Heart left ventricle (tissue), 16 donors: ENCODE results near the gene PTPMT1. TPM values are rescaled to one million over a fixed set of nuclear protein-coding genes. Genes with fewer than 3 reads are reported as not detected.

Experiments used
- ATAC-seq, 4 donors: fragments of 200-7000 bp; cut with Tn5 transposase; one replicate each; pipeline ENCODE4 v1.9.1; 2020 to 2022; ENCODE audit warnings: moderate library complexity in 4 of 4, mild to moderate bottlenecking in 3 of 4, moderate number of reproducible peaks in 1 of 4
- DNase-seq, 5 donors: peaks; one replicate each; pipeline ENCODE4 v3.0.0-alpha.2; 2020
- H3K27ac ChIP-seq, 12 donors: fragments of 200-600 bp; sonication (generic) in 4 of 12; one replicate each; pipeline versions ENCODE4 v1.5.0 to v1.8.0; 2016 to 2022; ENCODE audit warnings: mild to moderate bottlenecking in 2 of 12
- H3K27me3 ChIP-seq, 9 donors: fragments of 200-600 bp; sonication (generic) in 2 of 9; one replicate each; pipeline versions ENCODE4 v1.5.1 to v1.8.0; 2016 to 2022; ENCODE audit warnings: mild to moderate bottlenecking in 3 of 9
- H3K36me3 ChIP-seq, 9 donors: fragments of 200-600 bp; sonication (generic) in 2 of 9; one replicate each; pipeline versions ENCODE4 v1.5.0 to v1.8.0; 2018 to 2022; ENCODE audit warnings: mild to moderate bottlenecking in 2 of 9
- H3K4me1 ChIP-seq, 12 donors: fragments of 200-600 bp; sonication (generic) in 4 of 12; one replicate each; pipeline versions ENCODE4 v1.5.0 to v1.8.0; 2016 to 2022; ENCODE audit warnings: mild to moderate bottlenecking in 3 of 12
- H3K4me3 ChIP-seq, 12 donors: fragments of 200-600 bp; sonication (generic) in 4 of 12; one replicate each; pipeline versions ENCODE4 v1.5.0 to v1.8.0; 2017 to 2022; ENCODE audit warnings: mild to moderate bottlenecking in 9 of 12, moderate library complexity in 4 of 12
- H3K9me3 ChIP-seq, 12 donors: fragments of 200-600 bp; sonication (generic) in 4 of 12; one replicate each; pipeline versions ENCODE4 v1.5.0 to v1.8.0; 2016 to 2022; ENCODE audit warnings: mild to moderate bottlenecking in 1 of 12
- CTCF ChIP-seq, 12 donors: fragments of 200-600 bp; sonication (generic) in 4 of 12; IDR thresholded peaks; one replicate each; pipeline versions ENCODE4 v1.5.0 to v1.8.0; 2018 to 2022; ENCODE audit warnings: antibody characterized with exemption in 12 of 12, mild to moderate bottlenecking in 5 of 12
- POLR2A ChIP-seq, 2 donors: fragments of 450-650 bp; IDR thresholded peaks; one replicate each; pipeline ENCODE4 v1.6.1; 2017; ENCODE audit warnings: antibody characterized with exemption in 2 of 2, mild to moderate bottlenecking in 2 of 2, moderate library complexity in 2 of 2
- WGBS, 4 donors: extraction: QIAGEN DNeasy Blood & Tissue Kit in 2 of 4; methylation state at CpG; one replicate each; pipeline versions ENCODE4 v1.1.5 to v1.1.7; 2013 to 2018; 5-methylcytosine and 5-hydroxymethylcytosine counted together
- intact Hi-C, 10 donors: fragments of 100-400 bp; cut with DNase I; formaldehyde crosslinking; loops; one replicate each; pipeline versions ENCODE4 v1.11.1 to v1.14.2; 2022
- polyA plus RNA-seq, 2 donors: library from polyadenylated mRNA; stranded (reverse); fragments of 200-250 nt; gene quantifications; one replicate each; pipeline ENCODE4 v1.2.3, GENCODE V29; 2013
- total RNA-seq, 9 donors: library from RNA; depleted of rRNA in 2 of 9; stranded (reverse); fragments of >200 nt in 2 of 9; fragmentation: NEBNext Ultra II Directional in 3 of 9; extraction: Animal tissue kit (Norgen Biotek cat#: 25700) in 3 of 9; gene quantifications; one replicate each; pipeline versions ENCODE4 v1.1.0 to v1.2.4, GENCODE V29; 2016 to 2023
- donor health status: ischemic (EF 13 %, LVEDD 7.1; RV severe dilation, severe dysfunction).
- donor health status: healthy with polysubstance abuse.
- donor health status: DM: no; HTN: yes; CAD: no.
- donor health status: DM: no; HTN: no; CAD: no.
- donor health status: ischemic (EF 25% LVEDD 6.9; RV normal size, moderate dysfunction).
- donor health status: ischemic (EF 25% LVEDD 5.7; RV mildly dilated, moderate dysfunction).
- donor health status: healthy.
- donor health status: DM: yes; HTN: yes; CAD: no.
- donor health status: ischemic (EF 35%, LVEDD 5.7; RV mildly dilated, moderate dysfunction).
- donor health status: nonischemic (EF 11% LVEDD 7.7; RV severe dilation, severe dysfunction).
- donor health status: DM: yes; HTN: yes; CAD: no.
- donor health status: PGD.
- donor health status: ischemic (EF 29% LVEDD 5.4; RV normal size, mild dysfunction).
- donor health status: nonischemic (EF 23%, LVEDD 6.1; RV moderate dilation, normal function).

PTPMT1 gene
- total and polyA plus RNA-seq, 11 donors = 17.4 to 77.4 (median 24.5) TPM

GRCh38 chr11:47589118-47589517, 23.7 kb downstream of the PTPMT1 start:
- H3K4me1 ChIP-seq = peaks cover 0 to 33% (median 15%) of the 10 kb centered on the region in 12 donors
- intact Hi-C loops = no loop called here
- ATAC-seq (no peak), DNase-seq (no peak)
- H3K27me3 ChIP-seq = peaks cover 0 to 41% (median 21%) of the 10 kb centered on the region in 9 donors
- peaks cover 0 to 12% (median 11%) of the 10 kb centered on the region in 9 donors for H3K36me3 ChIP-seq
- peak overlapping the region in 2 of 12 donors; percentile 48 to 75 for H3K27ac ChIP-seq
- peak overlapping the region in 8 of 12 donors; percentile 21 to 57 (median 46) for H3K4me3 ChIP-seq
- no peaks in the 10 kb centered on the region for H3K9me3 ChIP-seq
- TF ChIP-seq CTCF (IDR thresholded peaks at IDR 0.05) = no peak
- no peak for TF ChIP-seq POLR2A (IDR thresholded peaks at IDR 0.05)
- 86 to 90% (median 88%) methylated on average over 9 to 11 of the region's 11 CpGs for WGBS, 4 donors

GRCh38 chr11:47589584-47589976, 24.2 kb downstream of the PTPMT1 start:
- intact Hi-C loops = no loop called here
- Histone ChIP-seq H3K4me1 (peaks cover 0 to 38% (median 15%) of the 10 kb centered on the region in 12 donors), H3K4me3 (peak overlapping the region in 11 of 12 donors; percentile 9 to 57 (median 44)), H3K27me3 (peaks cover 0 to 46% (median 25%) of the 10 kb centered on the region in 9 donors), H3K36me3 (peaks cover 0 to 8% (median 6%) of the 10 kb centered on the region in 9 donors), H3K9me3 (no peaks in the 10 kb centered on the region), H3K27ac (peak overlapping the region in 3 of 12 donors; percentile 13 to 75 (median 48))
- ATAC-seq (peak in 1 of 4 donors; percentile 4), DNase-seq (no peak)
- WGBS, 4 donors = 37 to 60% (median 52%) methylated on average over 31 to 51 of the region's 51 CpGs
- TF ChIP-seq POLR2A (IDR thresholded peaks at IDR 0.05) = no peak
- no peak for TF ChIP-seq CTCF (IDR thresholded peaks at IDR 0.05)

GRCh38 chr11:47589977-47590861, 24.8 kb downstream of the PTPMT1 start:
- Histone ChIP-seq H3K27me3 (peaks cover 0 to 46% (median 28%) of the 10 kb centered on the region in 9 donors), H3K27ac (peak overlapping the region in 3 of 12 donors; percentile 13 to 75 (median 48))
- intact Hi-C loops = no loop called here

More at GRCh38 chr11:47589977-47590861, 24.8 kb downstream of the PTPMT1 start:
- WGBS, 4 donors = 33 to 55% (median 44%) methylated on average over 23 to 122 of the region's 122 CpGs
- DNase-seq (peak in 1 of 5 donors; percentile 68), ATAC-seq (peak in 1 of 4 donors; percentile 20)
- TF ChIP-seq CTCF (IDR thresholded peaks at IDR 0.05) (no peak), POLR2A (IDR thresholded peaks at IDR 0.05) (no peak)
- Histone ChIP-seq H3K4me1 (peaks cover 0 to 44% (median 15%) of the 10 kb centered on the region in 12 donors), H3K36me3 (peaks cover 0 to 1% (median 0%) of the 10 kb centered on the region in 9 donors), H3K4me3 (peak overlapping the region in 11 of 12 donors; percentile 9 to 57 (median 44)), H3K9me3 (no peaks in the 10 kb centered on the region)
